LNCaP clone FGC (cell line): Measurements from ENCODE around the gene NCMAP.
A peak's percentile ranks its signal among the peaks of the same experiment; 100 is the strongest.

Source experiments
- DNase-seq: peaks from one replicate; pipeline ENCODE4 v3.0.0-alpha.2; 2011; ENCODE audit warnings: low read depth
- H3K4me3 ChIP-seq: 2 replicates; pipeline ENCODE4 v1.5.1; 2011; ENCODE audit warnings: mild to moderate bottlenecking, low read depth, low read length, control low read depth
- TF ChIP-seq, protein P1 (sequence below): IDR thresholded peaks from 2 replicates; pipeline ENCODE4 v1.5.1; 2012; ENCODE audit warnings: mild to moderate bottlenecking; ENCODE audit not compliant: control insufficient read depth, insufficient read depth; ENCODE audit errors: extremely low read depth

Gene NCMAP

DNA sequence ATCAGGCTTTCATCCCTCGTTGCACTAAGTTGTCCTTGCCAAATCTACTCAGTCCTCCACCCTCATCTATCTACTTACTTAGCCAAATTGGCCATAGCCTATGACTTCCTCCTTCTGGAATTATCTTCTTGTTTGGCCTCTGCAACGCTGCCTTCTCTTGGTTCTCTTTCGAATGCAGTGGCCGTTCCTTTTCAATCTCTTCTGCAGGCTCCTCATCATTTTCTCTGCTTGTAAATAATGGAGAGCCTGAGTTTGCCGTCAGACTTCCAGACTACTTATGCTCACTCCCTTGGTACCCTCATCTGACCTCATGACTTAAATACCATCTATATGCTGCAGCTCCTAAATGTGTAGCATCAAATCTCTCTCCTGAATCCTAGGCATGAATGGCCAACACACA is 64.8 kb downstream of the NCMAP start:
- TF ChIP-seq, protein P1, sequence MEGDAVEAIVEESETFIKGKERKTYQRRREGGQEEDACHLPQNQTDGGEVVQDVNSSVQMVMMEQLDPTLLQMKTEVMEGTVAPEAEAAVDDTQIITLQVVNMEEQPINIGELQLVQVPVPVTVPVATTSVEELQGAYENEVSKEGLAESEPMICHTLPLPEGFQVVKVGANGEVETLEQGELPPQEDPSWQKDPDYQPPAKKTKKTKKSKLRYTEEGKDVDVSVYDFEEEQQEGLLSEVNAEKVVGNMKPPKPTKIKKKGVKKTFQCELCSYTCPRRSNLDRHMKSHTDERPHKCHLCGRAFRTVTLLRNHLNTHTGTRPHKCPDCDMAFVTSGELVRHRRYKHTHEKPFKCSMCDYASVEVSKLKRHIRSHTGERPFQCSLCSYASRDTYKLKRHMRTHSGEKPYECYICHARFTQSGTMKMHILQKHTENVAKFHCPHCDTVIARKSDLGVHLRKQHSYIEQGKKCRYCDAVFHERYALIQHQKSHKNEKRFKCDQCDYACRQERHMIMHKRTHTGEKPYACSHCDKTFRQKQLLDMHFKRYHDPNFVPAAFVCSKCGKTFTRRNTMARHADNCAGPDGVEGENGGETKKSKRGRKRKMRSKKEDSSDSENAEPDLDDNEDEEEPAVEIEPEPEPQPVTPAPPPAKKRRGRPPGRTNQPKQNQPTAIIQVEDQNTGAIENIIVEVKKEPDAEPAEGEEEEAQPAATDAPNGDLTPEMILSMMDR: no peak
- no peak overlapping the region for H3K4me3 ChIP-seq
- no peak for DNase-seq

DNA sequence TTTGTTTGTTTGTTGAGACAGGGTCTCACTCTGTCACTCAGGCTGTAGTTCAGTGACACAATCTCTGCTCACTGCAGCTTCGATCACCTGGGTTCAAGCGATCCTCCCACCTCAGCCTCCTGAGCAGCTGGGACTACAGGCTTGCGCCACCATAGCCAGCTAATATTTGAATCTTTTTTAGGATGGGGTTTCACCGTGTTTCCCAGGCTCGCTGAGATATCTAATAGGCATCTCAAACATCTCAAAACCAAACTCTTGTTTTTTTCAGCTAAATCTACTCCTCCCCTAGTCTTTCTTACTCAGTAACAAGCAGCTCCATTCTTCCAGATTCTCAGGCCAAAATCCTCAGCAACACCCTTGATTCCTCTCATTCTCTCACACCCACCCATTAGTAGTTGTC is 65.2 kb downstream of the NCMAP start:
- H3K4me3 ChIP-seq: no peak overlapping the region
- DNase-seq: no peak

DNA sequence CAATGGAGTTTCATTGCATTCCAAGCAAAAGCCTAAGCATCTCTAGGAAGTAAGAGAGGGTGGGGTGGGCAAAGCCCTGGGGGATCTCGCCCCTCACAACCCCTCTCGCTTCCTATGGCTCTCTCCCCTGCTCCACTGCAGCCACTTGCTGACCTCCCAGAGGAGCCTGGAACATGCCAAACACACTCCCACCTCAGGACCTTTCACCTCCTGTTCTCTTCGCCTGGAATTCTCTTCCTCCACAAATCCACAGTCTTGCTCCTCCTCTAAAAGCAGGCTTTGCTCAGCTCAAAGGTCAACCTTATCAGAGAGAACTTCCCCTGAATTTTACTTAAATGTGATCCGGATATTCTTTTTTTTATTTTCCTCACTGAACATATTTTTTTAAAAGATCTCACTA is 66.3 kb downstream of the NCMAP start:
- TF ChIP-seq, protein P1: no peak
- no peak overlapping the region for H3K4me3 ChIP-seq
- no peak for DNase-seq

More for the DNA sequence above, 65.2 kb downstream of the NCMAP start:
- TF ChIP-seq, protein P1: no peak

DNA sequence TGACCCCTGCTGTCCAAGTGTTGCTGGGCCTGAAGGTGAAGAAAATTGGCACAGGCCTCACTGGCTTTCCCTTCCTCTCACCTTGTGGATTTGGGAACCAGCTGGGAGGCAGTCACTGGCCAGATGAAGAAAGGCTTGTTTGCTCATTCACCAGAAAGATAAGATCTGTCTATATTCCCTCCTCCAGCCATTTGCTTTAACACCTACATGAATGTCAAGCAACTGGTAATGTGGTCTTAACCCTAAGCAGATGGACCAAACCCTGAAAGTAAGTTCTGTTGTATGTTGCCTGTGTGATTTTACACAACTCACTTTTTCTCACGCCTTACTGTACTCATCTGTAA is 76.9 kb downstream of the NCMAP start:
- peak; percentile 36 for DNase-seq
- no peak overlapping the region for H3K4me3 ChIP-seq
- TF ChIP-seq, protein P1: no peak

DNA sequence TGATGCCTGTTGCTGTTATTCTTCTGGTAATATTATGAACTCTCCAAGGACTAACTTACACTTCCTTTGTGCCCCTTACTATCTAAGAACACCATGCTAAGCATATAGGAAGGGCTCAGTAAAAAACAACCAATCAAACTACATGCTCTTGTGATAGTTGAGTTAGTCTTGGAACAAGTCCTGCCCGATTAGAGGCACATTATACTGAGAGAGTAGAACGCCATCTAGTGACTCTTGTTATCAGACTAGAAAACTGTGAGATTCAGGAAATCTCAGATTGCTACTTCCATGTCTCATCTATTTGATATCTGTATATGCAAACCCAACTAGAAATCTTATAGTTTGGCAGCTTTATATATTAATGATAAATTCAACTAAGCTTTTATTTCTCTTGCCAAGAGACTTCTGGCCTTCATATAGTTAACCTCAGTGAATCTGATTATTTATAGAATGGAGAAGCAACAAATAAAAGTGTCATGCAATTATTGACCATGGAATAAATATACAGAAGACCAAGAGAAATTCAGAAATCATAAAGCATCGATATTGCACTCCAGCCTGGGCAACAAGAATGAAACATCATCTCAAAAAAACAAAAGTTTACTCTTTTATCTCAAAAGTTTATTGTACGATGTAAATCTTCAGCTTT is 79.4 kb downstream of the NCMAP start:
- no peak overlapping the region for H3K4me3 ChIP-seq
- TF ChIP-seq, protein P1: peak; percentile 45; the same call in 1 of the 2 replicates
- DNase-seq: peak; percentile 50

DNA sequence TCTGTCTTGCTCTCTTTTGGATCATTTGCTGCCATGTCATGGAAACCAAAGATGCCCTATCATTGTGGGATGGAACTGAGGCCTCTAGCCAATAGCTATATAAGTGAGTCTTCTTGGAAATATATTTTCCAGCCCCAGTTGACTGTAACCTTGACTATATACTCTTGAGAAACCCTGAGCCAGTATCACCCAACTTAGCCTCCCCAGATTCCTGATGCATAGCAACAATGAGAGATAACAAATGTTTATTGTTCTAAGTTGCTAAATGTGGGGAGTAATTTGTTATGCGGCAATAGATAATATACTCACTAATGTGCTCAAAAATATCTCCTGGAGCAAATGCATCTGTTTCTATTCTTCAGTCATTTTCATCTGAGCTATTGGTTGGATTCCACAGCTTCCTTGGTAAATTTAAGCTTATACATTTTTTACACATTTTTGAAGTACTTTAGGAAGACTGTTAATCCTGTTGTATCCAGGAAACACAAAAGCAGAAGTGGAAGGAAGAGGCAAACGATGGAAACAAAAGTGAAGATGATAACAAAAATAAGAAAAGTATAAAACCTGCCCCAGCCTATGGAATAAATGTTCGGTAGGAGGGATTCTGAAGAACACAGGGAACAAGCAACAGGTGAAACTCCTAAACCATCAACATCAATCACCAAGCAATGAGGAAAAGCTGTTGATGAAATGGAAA is 80.9 kb downstream of the NCMAP start:
- TF ChIP-seq, protein P1: no peak
- no peak for DNase-seq
- no peak overlapping the region for H3K4me3 ChIP-seq
